HL-60 (cell line): ENCODE data around the gene NDUFV2.

Experiments used
- CTCF ChIP-seq: IDR thresholded peaks from one replicate; pipeline ENCODE4 v1.5.1; 2011; ENCODE audit warnings: low read length, control low read depth, inconsistent platforms; ENCODE audit not compliant: insufficient read depth
- GABPA ChIP-seq: IDR thresholded peaks from 2 replicates; pipeline ENCODE4 v1.6.1; 2012; ENCODE audit warnings: low read depth
- POLR2AphosphoS5 ChIP-seq: IDR thresholded peaks from 2 replicates; pipeline ENCODE4 v1.6.1; 2012; ENCODE audit warnings: low read depth

GRCh38 chr18:9055626-9056025 lies 46.9 kb upstream of the NDUFV2 start:
- TF ChIP-seq CTCF (no peak), POLR2AphosphoS5 (no peak), GABPA (no peak)
